ENCODE data around the gene TRMT1. TPM values are rescaled to one million over a fixed set of nuclear protein-coding genes. Genes with fewer than 3 reads are reported as not detected.
A peak's percentile ranks its signal among the peaks of the same experiment; 100 is the strongest.

The TRMT1 gene
- total RNA-seq, 1 donor from 2014 or later: 28.0 TPM

DNA sequence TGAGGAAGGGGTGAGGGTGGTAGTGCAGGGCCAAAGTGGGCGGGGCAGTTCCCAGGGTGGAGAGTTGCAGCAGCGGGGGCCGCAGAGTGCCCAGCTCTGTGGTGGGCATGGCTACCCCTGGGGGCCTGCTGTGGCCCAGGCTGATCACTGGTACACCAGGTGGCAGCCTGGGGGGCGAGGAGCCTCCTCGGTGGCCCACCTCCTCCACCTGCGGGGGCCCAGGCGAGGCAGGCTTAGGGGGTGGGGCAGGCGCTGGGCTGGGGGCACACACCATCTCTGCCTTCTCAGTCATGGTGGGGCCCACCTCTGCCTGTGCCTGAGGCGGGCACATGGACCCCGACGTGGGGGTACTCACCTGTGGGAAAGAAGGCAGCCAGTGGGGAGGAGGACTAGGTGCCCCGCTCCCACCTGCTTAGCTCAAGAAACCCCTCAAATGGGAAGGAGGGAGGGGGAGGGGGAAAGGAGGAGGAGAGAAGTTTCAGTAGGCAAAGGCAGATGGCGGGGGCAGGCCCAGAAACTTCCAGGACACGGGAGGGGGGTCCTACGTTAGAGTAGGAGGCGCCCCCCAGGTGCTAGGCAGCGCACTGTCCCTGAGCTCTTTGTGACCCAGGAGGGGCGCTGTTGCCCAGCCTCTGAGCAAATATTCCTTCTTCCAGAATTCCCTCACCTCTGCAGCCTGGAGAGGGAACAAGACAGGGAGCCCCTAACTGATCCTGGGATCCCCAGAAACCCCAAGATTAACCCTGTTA is 15.5 kb downstream of the TRMT1 start:
- peaks cover 71% of the 10 kb centered on the region for H3K4me1 ChIP-seq
- intact Hi-C loops (cut with DNase I): loop anchor here (5.0 kb wide), 1 partner anchor 51 kb away; the partner anchor contains the start of genes IER2 and STX10
- no peak for DNase-seq (ENCODE audit: extremely low spot score in 2 of 2)
- no peaks in the 10 kb centered on the region for H3K36me3 ChIP-seq
- H3K27ac ChIP-seq: peak overlapping the region; percentile 25
- H3K4me3 ChIP-seq: peak overlapping the region; percentile 42 to 46
- no peak for TF ChIP-seq POLR2A (IDR thresholded peaks at IDR 0.05)
- no peak for TF ChIP-seq POLR2AphosphoS5 (IDR thresholded peaks at IDR 0.05; ENCODE audit: insufficient read depth in 1 of 2, low read depth in 1 of 2)
- TF ChIP-seq, protein P1, sequence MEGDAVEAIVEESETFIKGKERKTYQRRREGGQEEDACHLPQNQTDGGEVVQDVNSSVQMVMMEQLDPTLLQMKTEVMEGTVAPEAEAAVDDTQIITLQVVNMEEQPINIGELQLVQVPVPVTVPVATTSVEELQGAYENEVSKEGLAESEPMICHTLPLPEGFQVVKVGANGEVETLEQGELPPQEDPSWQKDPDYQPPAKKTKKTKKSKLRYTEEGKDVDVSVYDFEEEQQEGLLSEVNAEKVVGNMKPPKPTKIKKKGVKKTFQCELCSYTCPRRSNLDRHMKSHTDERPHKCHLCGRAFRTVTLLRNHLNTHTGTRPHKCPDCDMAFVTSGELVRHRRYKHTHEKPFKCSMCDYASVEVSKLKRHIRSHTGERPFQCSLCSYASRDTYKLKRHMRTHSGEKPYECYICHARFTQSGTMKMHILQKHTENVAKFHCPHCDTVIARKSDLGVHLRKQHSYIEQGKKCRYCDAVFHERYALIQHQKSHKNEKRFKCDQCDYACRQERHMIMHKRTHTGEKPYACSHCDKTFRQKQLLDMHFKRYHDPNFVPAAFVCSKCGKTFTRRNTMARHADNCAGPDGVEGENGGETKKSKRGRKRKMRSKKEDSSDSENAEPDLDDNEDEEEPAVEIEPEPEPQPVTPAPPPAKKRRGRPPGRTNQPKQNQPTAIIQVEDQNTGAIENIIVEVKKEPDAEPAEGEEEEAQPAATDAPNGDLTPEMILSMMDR (IDR thresholded peaks at IDR 0.05): no peak
- no peaks in the 10 kb centered on the region for H3K27me3 ChIP-seq
- H3K9me3 ChIP-seq: no peaks in the 10 kb centered on the region

DNA sequence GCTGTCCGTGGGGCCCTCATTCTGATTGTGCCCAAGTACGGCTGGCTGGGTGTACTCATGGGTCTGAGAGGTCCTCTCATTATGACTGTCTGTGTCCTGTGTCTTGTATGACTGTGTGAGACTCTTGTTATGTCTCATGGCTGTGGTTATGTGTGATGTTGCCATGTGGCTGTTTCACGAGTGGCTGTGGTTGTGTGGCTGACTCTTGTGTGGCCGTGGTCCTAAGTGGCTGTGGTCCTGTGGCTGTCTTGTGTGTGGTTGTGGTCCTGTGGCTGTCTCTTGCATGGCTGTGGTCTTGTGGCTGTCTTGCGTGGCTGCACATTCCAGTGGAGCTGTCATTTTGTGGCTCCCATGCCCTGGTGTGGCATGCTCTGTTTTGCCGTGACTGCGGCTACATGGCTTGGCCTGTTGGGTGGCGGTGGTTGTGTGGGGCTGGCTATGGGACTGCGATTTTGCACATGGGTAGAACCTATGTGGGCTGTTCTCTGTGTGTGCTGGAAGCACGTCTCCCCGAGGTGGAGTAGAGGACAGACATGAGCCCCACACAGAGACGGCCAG is 16.4 kb downstream of the TRMT1 start:
- peak overlapping the region; percentile 90 for H3K27ac ChIP-seq
- intact Hi-C loops (cut with DNase I): loop anchor here (5.0 kb wide), 1 partner anchor 52 kb away; the partner anchor contains the start of genes IER2 and STX10
- H3K9me3 ChIP-seq: no peaks in the 10 kb centered on the region
- no peak for DNase-seq (ENCODE audit: extremely low spot score in 2 of 2)
- no peaks in the 10 kb centered on the region for H3K27me3 ChIP-seq
- TF ChIP-seq POLR2A (IDR thresholded peaks at IDR 0.05): no peak
- TF ChIP-seq, protein P1 (IDR thresholded peaks at IDR 0.05): no peak
- no peak for TF ChIP-seq POLR2AphosphoS5 (IDR thresholded peaks at IDR 0.05; ENCODE audit: insufficient read depth in 1 of 2, low read depth in 1 of 2)
- no peaks in the 10 kb centered on the region for H3K36me3 ChIP-seq
- H3K4me1 ChIP-seq: peaks cover 80% of the 10 kb centered on the region
- peak overlapping the region in 1 of 2 donors; percentile 39 for H3K4me3 ChIP-seq

DNA sequence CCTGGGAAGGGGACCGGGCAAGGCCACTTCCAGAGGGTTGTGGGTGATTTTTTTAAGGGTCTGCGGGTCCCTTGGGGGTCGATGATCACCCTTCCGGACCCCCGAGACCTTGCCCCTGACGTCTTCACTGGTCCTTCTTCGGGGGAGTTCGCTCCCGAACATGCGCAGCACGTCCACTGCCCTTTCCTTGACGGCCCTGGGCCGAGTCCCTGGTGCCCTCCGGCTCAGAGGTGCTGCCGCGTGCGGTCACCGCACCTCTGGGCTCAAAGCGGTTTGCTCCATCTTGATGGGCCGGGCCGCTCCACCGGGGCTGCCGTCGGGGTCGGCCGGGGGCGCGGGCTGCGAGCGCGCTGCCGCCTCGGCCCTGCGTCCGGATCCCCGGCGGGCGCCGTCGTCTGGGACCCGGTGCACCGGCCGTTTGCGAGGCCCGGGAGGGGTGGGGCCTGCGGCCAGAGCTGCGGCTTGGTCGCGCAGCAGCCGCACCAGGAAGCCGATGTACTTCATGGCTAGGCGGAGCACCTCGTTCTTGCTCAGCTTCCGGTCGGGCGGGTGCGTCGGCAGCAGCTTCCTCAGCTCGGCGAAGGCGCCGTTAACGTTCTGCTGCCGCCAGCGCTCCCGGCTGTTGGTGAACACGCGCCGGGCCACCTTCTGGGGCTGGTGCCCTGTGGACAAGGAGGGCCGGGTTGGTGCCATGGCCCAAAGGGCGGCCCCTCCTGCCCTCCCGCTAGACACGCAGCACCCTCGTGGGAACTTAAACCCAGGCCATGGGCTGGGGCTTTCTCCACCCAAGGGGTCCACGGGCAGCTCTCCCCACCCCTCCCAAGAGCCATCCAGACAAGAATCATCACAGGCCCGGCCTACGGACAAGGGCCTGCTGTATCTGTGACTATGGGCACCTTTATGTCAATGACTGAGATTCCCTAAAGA is 17.2 kb downstream of the TRMT1 start:
- no peak for DNase-seq (ENCODE audit: extremely low spot score in 2 of 2)
- Histone ChIP-seq H3K36me3 (no peaks in the 10 kb centered on the region), H3K4me3 (peak overlapping the region; percentile 36 to 39), H3K27me3 (no peaks in the 10 kb centered on the region), H3K9me3 (no peaks in the 10 kb centered on the region), H3K4me1 (peaks cover 79% of the 10 kb centered on the region), H3K27ac (peak overlapping the region; percentile 90)
- TF ChIP-seq, protein P1 (IDR thresholded peaks at IDR 0.05): peak in 1 of 3 experiments; percentile 2
- TF ChIP-seq POLR2A (IDR thresholded peaks at IDR 0.05): no peak
- peak; percentile 61 to 69 for TF ChIP-seq POLR2AphosphoS5 (IDR thresholded peaks at IDR 0.05; ENCODE audit: insufficient read depth in 1 of 2, low read depth in 1 of 2)
- intact Hi-C loops (cut with DNase I): no loop called here

DNA sequence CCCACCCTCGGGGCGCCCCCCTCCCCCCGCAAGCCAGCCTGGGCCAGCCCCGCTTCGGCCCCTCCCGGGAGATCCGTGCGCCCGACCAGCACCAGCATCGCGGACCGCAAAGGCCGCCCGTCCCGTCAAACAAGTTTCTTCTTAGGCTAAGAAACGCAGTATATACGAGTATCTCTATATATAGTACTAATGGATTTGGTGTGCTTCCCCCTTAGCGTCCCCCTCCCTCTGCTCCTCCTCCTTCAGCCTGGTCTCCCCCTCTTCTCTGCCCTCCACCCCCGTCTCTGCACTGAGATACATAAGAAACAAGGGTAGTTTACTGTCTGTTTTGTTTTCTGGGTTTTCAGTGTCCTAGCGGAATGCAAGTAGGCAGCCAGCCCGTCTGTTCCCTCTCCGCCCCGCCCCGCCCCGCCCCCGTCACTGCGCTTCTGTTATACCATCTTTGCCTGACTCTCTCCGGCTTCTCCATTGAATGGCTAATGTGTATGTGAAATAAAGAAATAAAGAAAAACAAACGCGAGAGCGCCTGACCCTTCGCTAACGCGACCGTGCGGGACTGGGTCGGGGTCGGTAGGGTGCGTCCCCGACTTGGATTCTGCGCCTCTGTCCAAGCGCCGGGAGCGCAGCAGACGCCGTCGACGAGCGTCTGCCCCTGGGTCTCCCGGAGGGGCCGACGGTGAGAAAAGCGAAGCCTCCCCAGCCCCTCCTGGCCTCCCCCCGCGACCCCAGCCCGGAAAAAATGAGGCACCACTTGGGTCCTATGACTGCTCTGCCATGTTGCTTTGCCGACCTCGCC is 18.1 kb downstream of the TRMT1 start:
- no peak for DNase-seq (ENCODE audit: extremely low spot score in 2 of 2)
- Histone ChIP-seq H3K4me3 (peak overlapping the region; percentile 36 to 39), H3K27me3 (no peaks in the 10 kb centered on the region), H3K36me3 (no peaks in the 10 kb centered on the region), H3K9me3 (no peaks in the 10 kb centered on the region), H3K4me1 (peaks cover 82% of the 10 kb centered on the region), H3K27ac (peak overlapping the region; percentile 90)
- intact Hi-C loops (cut with DNase I): no loop called here
- no peak for TF ChIP-seq POLR2AphosphoS5 (IDR thresholded peaks at IDR 0.05; ENCODE audit: insufficient read depth in 1 of 2, low read depth in 1 of 2)
- TF ChIP-seq POLR2A (IDR thresholded peaks at IDR 0.05): no peak
- TF ChIP-seq, protein P1 (IDR thresholded peaks at IDR 0.05): no peak
